Measurements from ENCODE around the gene MLN.

Gene MLN

GRCh38 chr6:33784787-33785186 lies 19.0 kb downstream of the MLN start:
- Histone ChIP-seq H3K27ac (ENCODE audit: low read depth, low read length, poor library complexity, severe bottlenecking) (no peak overlapping the region), H3K27me3 (ENCODE audit: insufficient read depth, low read length) (no peaks in the 10 kb centered on the region), H3K4me3 (ENCODE audit: low read depth, low read length, poor library complexity, severe bottlenecking) (no peak overlapping the region), H3K9me2 (ENCODE audit: low read depth, low read length) (no peaks in the 10 kb centered on the region), H4K20me1 (ENCODE audit: insufficient read depth, low read length) (no peaks in the 10 kb centered on the region), H3K4me1 (ENCODE audit: insufficient read depth, low read length, severe bottlenecking) (peaks cover 30% of the 10 kb centered on the region), H2AFZ (ENCODE audit: low read length) (no peak overlapping the region), H3K9ac (ENCODE audit: low read length) (no peak overlapping the region), H3K4me2 (ENCODE audit: low read length) (no peak overlapping the region), H3K9me3 (ENCODE audit: low read length) (no peaks in the 10 kb centered on the region), H3K79me2 (ENCODE audit: insufficient read depth, low read length) (no peaks in the 10 kb centered on the region), H3K36me3 (ENCODE audit: insufficient read depth, low read length) (peaks cover 52% of the 10 kb centered on the region), H3F3A (ENCODE audit: insufficient read depth, low read length) (no peaks in the 10 kb centered on the region)
- TF ChIP-seq CTCF (IDR thresholded peaks at IDR 0.05; ENCODE audit: low read length): no peak
- TF ChIP-seq EZH2 (IDR thresholded peaks at IDR 0.05; ENCODE audit: borderline replicate concordance, low read length): no peak

GRCh38 chr6:33783781-33784520 lies 19.9 kb downstream of the MLN start:
- TF ChIP-seq CTCF (IDR thresholded peaks at IDR 0.05; ENCODE audit: low read length) (no peak), EZH2 (IDR thresholded peaks at IDR 0.05; ENCODE audit: borderline replicate concordance, low read length) (no peak)

GRCh38 chr6:33782561-33782960 lies 21.2 kb downstream of the MLN start:
- Histone ChIP-seq H3K27ac (ENCODE audit: low read depth, low read length, poor library complexity, severe bottlenecking) (no peak overlapping the region), H2AFZ (ENCODE audit: low read length) (no peak overlapping the region), H3K9ac (ENCODE audit: low read length) (no peak overlapping the region), H3K9me2 (ENCODE audit: low read depth, low read length) (no peaks in the 10 kb centered on the region), H3K36me3 (ENCODE audit: insufficient read depth, low read length) (peaks cover 75% of the 10 kb centered on the region), H3K4me1 (ENCODE audit: insufficient read depth, low read length, severe bottlenecking) (peaks cover 25% of the 10 kb centered on the region), H3K9me3 (ENCODE audit: low read length) (no peaks in the 10 kb centered on the region), H3K4me3 (ENCODE audit: low read depth, low read length, poor library complexity, severe bottlenecking) (no peak overlapping the region), H4K20me1 (ENCODE audit: insufficient read depth, low read length) (no peaks in the 10 kb centered on the region), H3K4me2 (ENCODE audit: low read length) (no peak overlapping the region), H3K79me2 (ENCODE audit: insufficient read depth, low read length) (no peaks in the 10 kb centered on the region), H3F3A (ENCODE audit: insufficient read depth, low read length) (no peaks in the 10 kb centered on the region), H3K27me3 (ENCODE audit: insufficient read depth, low read length) (no peaks in the 10 kb centered on the region)
- TF ChIP-seq EZH2 (IDR thresholded peaks at IDR 0.05; ENCODE audit: borderline replicate concordance, low read length) (no peak), CTCF (IDR thresholded peaks at IDR 0.05; ENCODE audit: low read length) (no peak)

More at GRCh38 chr6:33783781-33784520, 19.9 kb downstream of the MLN start:
- Histone ChIP-seq H3K27ac (ENCODE audit: low read depth, low read length, poor library complexity, severe bottlenecking) (no peak overlapping the region), H3K4me3 (ENCODE audit: low read depth, low read length, poor library complexity, severe bottlenecking) (no peak overlapping the region), H3F3A (ENCODE audit: insufficient read depth, low read length) (no peaks in the 10 kb centered on the region), H3K4me2 (ENCODE audit: low read length) (no peak overlapping the region), H3K9ac (ENCODE audit: low read length) (no peak overlapping the region), H3K4me1 (ENCODE audit: insufficient read depth, low read length, severe bottlenecking) (peaks cover 30% of the 10 kb centered on the region), H2AFZ (ENCODE audit: low read length) (no peak overlapping the region), H3K36me3 (ENCODE audit: insufficient read depth, low read length) (peaks cover 61% of the 10 kb centered on the region), H3K9me2 (ENCODE audit: low read depth, low read length) (no peaks in the 10 kb centered on the region), H4K20me1 (ENCODE audit: insufficient read depth, low read length) (no peaks in the 10 kb centered on the region), H3K9me3 (ENCODE audit: low read length) (no peaks in the 10 kb centered on the region), H3K79me2 (ENCODE audit: insufficient read depth, low read length) (no peaks in the 10 kb centered on the region), H3K27me3 (ENCODE audit: insufficient read depth, low read length) (no peaks in the 10 kb centered on the region)
